Neural cell (in vitro differentiated cells): Measurements from ENCODE around the gene ZFYVE28. TPM values are rescaled to one million over a fixed set of nuclear protein-coding genes. Genes with fewer than 3 reads are reported as not detected.

Experiments
- H2AFZ ChIP-seq: fragments of 200-600, 300-800 bp; sonication (generic), shearing (Covaris generic); 2 replicates; pipeline ENCODE4 v1.6.0; 2014; ENCODE audit warnings: low read depth, mild to moderate bottlenecking, antibody characterized with exemption, low read length, moderate library complexity
- H3F3A ChIP-seq: fragments of 200-600 bp; shearing (Covaris generic); 2 replicates; pipeline ENCODE4 v1.6.1; 2016; ENCODE audit warnings: mild to moderate bottlenecking, moderate library complexity, mixed read lengths, antibody characterized with exemption, low read length; ENCODE audit not compliant: insufficient read depth, poor library complexity, severe bottlenecking
- H3K27ac ChIP-seq: fragments of 200-600, 300-800 bp; sonication (generic), shearing (Covaris generic); 2 replicates; pipeline ENCODE4 v1.5.1; 2014; ENCODE audit warnings: mild to moderate bottlenecking, low read length, moderate library complexity
- H3K27me3 ChIP-seq: fragments of 300-800, 200-600 bp; sonication (generic), shearing (Covaris generic); 2 replicates; pipeline ENCODE4 v1.6.0; 2014; ENCODE audit warnings: mild to moderate bottlenecking, low read depth, low read length, moderate library complexity; ENCODE audit not compliant: insufficient read depth
- H3K36me3 ChIP-seq: fragments of 300-800, 200-600 bp; sonication (generic), shearing (Covaris generic); 2 replicates; pipeline ENCODE4 v1.5.1; 2014; ENCODE audit warnings: mild to moderate bottlenecking, antibody characterized with exemption, low read length, moderate library complexity; ENCODE audit not compliant: insufficient read depth
- H3K4me2 ChIP-seq: fragments of 300-800, 200-600 bp; sonication (generic), shearing (Covaris generic); 2 replicates; pipeline ENCODE4 v1.6.0; 2014; ENCODE audit warnings: mild to moderate bottlenecking, low read length
- H3K4me3 ChIP-seq: fragments of 300-800, 200-600 bp; sonication (generic), shearing (Covaris generic); 2 replicates; pipeline ENCODE4 v1.5.1; 2014; ENCODE audit warnings: mild to moderate bottlenecking, low read length, moderate library complexity
- H3K79me2 ChIP-seq: fragments of 200-600 bp; shearing (Covaris generic); replicated peaks from 2 replicates; pipeline ENCODE4 v1.6.0; 2014; ENCODE audit warnings: mild to moderate bottlenecking, low read length, moderate library complexity; ENCODE audit not compliant: insufficient read depth
- H3K9ac ChIP-seq: fragments of 300-800, 200-600 bp; sonication (generic), shearing (Covaris generic); 2 replicates; pipeline ENCODE4 v1.6.1; 2016; ENCODE audit warnings: mild to moderate bottlenecking, low read length, mixed read lengths
- H3K9me2 ChIP-seq: fragments of 200-600 bp; shearing (Covaris generic); 2 replicates; pipeline ENCODE4 v1.6.1; 2016; ENCODE audit warnings: mild to moderate bottlenecking, low read length, mixed read lengths; ENCODE audit not compliant: insufficient read depth
- H3K9me3 ChIP-seq: fragments of 200-600, 300-800 bp; sonication (generic), shearing (Covaris generic); 2 replicates; pipeline ENCODE4 v1.6.1; 2016; ENCODE audit warnings: mild to moderate bottlenecking, mixed run types, low read length, moderate library complexity, mixed read lengths
- H4K20me1 ChIP-seq: fragments of 200-600 bp; shearing (Covaris generic); 2 replicates; pipeline ENCODE4 v1.6.1; 2016; ENCODE audit warnings: mild to moderate bottlenecking, mixed run types; ENCODE audit not compliant: insufficient read depth
- CTCF ChIP-seq: fragments of 450-650 bp; IDR thresholded peaks from 2 replicates; pipeline ENCODE4 v1.5.1; 2014; ENCODE audit warnings: antibody characterized with exemption, mild to moderate bottlenecking, moderate library complexity; ENCODE audit not compliant: poor library complexity, severe bottlenecking
- EP300 ChIP-seq: fragments of 450-650 bp; conservative IDR thresholded peaks from 2 replicates; pipeline ENCODE4 v1.6.1; 2014; ENCODE audit warnings: antibody characterized with exemption, mild to moderate bottlenecking, moderate library complexity; ENCODE audit not compliant: poor library complexity, severe bottlenecking
- EZH2 ChIP-seq: fragments of 200-600, 300-800 bp; shearing (Covaris generic), sonication (generic); IDR thresholded peaks from 2 replicates; pipeline ENCODE4 v1.6.1; 2014; ENCODE audit warnings: antibody characterized with exemption, low read length, borderline replicate concordance, mild to moderate bottlenecking; ENCODE audit not compliant: insufficient read depth, poor library complexity, severe bottlenecking
- MXI1 ChIP-seq: fragments of 450-650 bp; conservative IDR thresholded peaks from 2 replicates; pipeline ENCODE4 v1.6.1; 2014; ENCODE audit warnings: antibody characterized with exemption, mild to moderate bottlenecking; ENCODE audit not compliant: poor library complexity, severe bottlenecking
- POLR2AphosphoS5 ChIP-seq: IDR thresholded peaks from 2 replicates; pipeline ENCODE4 v1.6.1; 2012
- RAD21 ChIP-seq: fragments of 450-650 bp; conservative IDR thresholded peaks from 2 replicates; pipeline ENCODE4 v1.6.1; 2014; ENCODE audit warnings: antibody characterized with exemption, mild to moderate bottlenecking, moderate library complexity
- REST ChIP-seq: IDR thresholded peaks from 2 replicates; pipeline ENCODE4 v1.6.1; 2012; ENCODE audit warnings: borderline replicate concordance
- SMC3 ChIP-seq: fragments of 450-650 bp; conservative IDR thresholded peaks from 2 replicates; pipeline ENCODE4 v1.6.1; 2014; ENCODE audit warnings: antibody characterized with exemption, mild to moderate bottlenecking, moderate library complexity; ENCODE audit not compliant: poor library complexity
- TAF1 ChIP-seq: IDR thresholded peaks from 2 replicates; pipeline ENCODE4 v1.6.1; 2012; ENCODE audit warnings: low read depth
- polyA plus RNA-seq: library from polyadenylated mRNA; depleted of rRNA; stranded (reverse); fragments of >200 nt; gene quantifications from 2 replicates; pipeline ENCODE4 v1.2.3, GENCODE V29; 2014

Gene ZFYVE28
- polyA plus RNA-seq, 1 donor from 2014 or later: 2.4 TPM

GRCh38 chr4:2298532-2298991 is 119.9 kb downstream of the ZFYVE28 start:
- Histone ChIP-seq H3F3A (no peaks in the 10 kb centered on the region), H2AFZ (no peak overlapping the region), H3K27me3 (no peaks in the 10 kb centered on the region), H3K9ac (no peak overlapping the region), H3K4me2 (no peak overlapping the region), H3K36me3 (no peaks in the 10 kb centered on the region), H3K9me2 (no peaks in the 10 kb centered on the region), H4K20me1 (no peaks in the 10 kb centered on the region), H3K27ac (no peak overlapping the region), H3K79me2 (no peaks in the 10 kb centered on the region), H3K9me3 (no peaks in the 10 kb centered on the region), H3K4me3 (no peak overlapping the region)
- no peak for TF ChIP-seq EZH2
- TF ChIP-seq TAF1: no peak
- no peak for TF ChIP-seq POLR2AphosphoS5
- TF ChIP-seq RAD21: no peak
- TF ChIP-seq EP300: no peak

- no peak overlapping the region for H2AFZ ChIP-seq
- no peaks in the 10 kb centered on the region for H3K27me3 ChIP-seq
- H3K9me3 ChIP-seq: no peaks in the 10 kb centered on the region
- H4K20me1 ChIP-seq: no peaks in the 10 kb centered on the region
- no peak overlapping the region for H3K4me3 ChIP-seq
- H3K9ac ChIP-seq: no peak overlapping the region
- no peak overlapping the region for H3K4me2 ChIP-seq
- peak; percentile 71 for TF ChIP-seq POLR2AphosphoS5
- no peak for TF ChIP-seq EZH2
- peak; percentile 70 for TF ChIP-seq EP300
- TF ChIP-seq CTCF: no peak
- H3K36me3 ChIP-seq: no peaks in the 10 kb centered on the region
- no peaks in the 10 kb centered on the region for H3K79me2 ChIP-seq
- H3K9me2 ChIP-seq: no peaks in the 10 kb centered on the region
- H3F3A ChIP-seq: no peaks in the 10 kb centered on the region
- no peak overlapping the region for H3K27ac ChIP-seq
Measured at GRCh38 chr4:2297606-2298531, 120.6 kb downstream of the ZFYVE28 start.

- no peak overlapping the region for H3K4me3 ChIP-seq
- no peak overlapping the region for H3K27ac ChIP-seq
- H3K27me3 ChIP-seq: no peaks in the 10 kb centered on the region
Measured at GRCh38 chr4:2296631-2297601, 121.5 kb downstream of the ZFYVE28 start.

More at GRCh38 chr4:2296631-2297601, 121.5 kb downstream of the ZFYVE28 start:
- no peaks in the 10 kb centered on the region for H3K79me2 ChIP-seq
- H3K9me3 ChIP-seq: no peaks in the 10 kb centered on the region
- H4K20me1 ChIP-seq: no peaks in the 10 kb centered on the region
- no peaks in the 10 kb centered on the region for H3K36me3 ChIP-seq
- TF ChIP-seq TAF1 (no peak), EP300 (no peak), RAD21 (no peak), CTCF (no peak), MXI1 (no peak), REST (no peak), SMC3 (no peak), EZH2 (no peak), POLR2AphosphoS5 (no peak)
- no peak overlapping the region for H3K4me2 ChIP-seq
- H2AFZ ChIP-seq: no peak overlapping the region
- no peaks in the 10 kb centered on the region for H3K9me2 ChIP-seq
- H3K9ac ChIP-seq: no peak overlapping the region
- no peaks in the 10 kb centered on the region for H3F3A ChIP-seq
